ENCODE measurements around the gene CLIP3. TPM values are rescaled to one million over a fixed set of nuclear protein-coding genes. Genes with fewer than 3 reads are reported as not detected.
"Not testable (repeated sequence)": the region's sequence is repeated elsewhere in the genome, so short reads cannot be mapped to it uniquely, and the experiment has no call there.

The CLIP3 gene
- total and polyA plus RNA-seq, 8 donors = 5.8 to 33.0 (median 27.5) TPM

DNA sequence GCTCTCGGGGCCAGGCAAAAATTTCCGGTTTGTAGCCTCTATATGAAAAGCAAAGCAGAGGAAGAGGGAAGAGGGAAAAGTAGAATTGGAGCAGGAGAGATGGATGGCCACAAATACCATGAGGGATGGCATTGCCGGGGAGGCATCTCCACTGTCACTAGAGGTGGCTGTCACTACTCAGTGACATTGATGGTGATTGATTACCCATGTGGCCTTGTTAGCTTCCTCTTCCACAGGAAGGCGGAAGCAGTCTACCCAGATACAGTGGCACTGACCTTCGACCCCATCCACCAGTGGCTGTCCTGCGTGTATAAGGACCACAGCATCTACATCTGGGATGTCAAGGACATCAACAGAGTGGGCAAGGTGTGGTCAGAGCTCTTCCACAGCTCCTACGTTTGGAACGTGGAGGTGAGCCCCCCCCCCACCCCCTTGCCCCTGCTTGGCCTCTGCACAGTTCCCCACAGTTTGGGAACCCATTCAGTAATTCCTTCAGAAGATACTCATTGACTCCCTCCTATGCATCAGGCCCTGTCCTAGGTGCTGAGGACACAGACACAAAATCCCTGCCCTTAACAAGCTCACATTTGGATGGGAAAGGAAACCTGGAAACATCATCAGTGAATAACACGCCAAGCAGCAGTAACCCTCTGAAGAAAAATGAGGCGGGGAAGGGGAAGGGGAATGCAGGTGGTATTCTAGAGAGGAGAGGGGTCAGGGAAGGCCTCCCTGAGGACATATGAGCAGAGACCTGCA is 40.6 kb upstream of the CLIP3 start:
- TF ChIP-seq, protein P1, sequence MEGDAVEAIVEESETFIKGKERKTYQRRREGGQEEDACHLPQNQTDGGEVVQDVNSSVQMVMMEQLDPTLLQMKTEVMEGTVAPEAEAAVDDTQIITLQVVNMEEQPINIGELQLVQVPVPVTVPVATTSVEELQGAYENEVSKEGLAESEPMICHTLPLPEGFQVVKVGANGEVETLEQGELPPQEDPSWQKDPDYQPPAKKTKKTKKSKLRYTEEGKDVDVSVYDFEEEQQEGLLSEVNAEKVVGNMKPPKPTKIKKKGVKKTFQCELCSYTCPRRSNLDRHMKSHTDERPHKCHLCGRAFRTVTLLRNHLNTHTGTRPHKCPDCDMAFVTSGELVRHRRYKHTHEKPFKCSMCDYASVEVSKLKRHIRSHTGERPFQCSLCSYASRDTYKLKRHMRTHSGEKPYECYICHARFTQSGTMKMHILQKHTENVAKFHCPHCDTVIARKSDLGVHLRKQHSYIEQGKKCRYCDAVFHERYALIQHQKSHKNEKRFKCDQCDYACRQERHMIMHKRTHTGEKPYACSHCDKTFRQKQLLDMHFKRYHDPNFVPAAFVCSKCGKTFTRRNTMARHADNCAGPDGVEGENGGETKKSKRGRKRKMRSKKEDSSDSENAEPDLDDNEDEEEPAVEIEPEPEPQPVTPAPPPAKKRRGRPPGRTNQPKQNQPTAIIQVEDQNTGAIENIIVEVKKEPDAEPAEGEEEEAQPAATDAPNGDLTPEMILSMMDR (IDR thresholded peaks at IDR 0.05) = no peak
- no peaks in the 10 kb centered on the region for H3K27me3 ChIP-seq
- intact Hi-C loops (cut with DNase I) = no loop called here
- DNase-seq (no peak), ATAC-seq (no peak)
- H3K4me3 ChIP-seq = no peak overlapping the region
- H3K36me3 ChIP-seq = peaks cover 0 to 18% of the 10 kb centered on the region in 2 donors
- no peak overlapping the region for H3K27ac ChIP-seq
- H3K9me3 ChIP-seq = no peaks in the 10 kb centered on the region
- no peaks in the 10 kb centered on the region for H3K4me1 ChIP-seq

DNA sequence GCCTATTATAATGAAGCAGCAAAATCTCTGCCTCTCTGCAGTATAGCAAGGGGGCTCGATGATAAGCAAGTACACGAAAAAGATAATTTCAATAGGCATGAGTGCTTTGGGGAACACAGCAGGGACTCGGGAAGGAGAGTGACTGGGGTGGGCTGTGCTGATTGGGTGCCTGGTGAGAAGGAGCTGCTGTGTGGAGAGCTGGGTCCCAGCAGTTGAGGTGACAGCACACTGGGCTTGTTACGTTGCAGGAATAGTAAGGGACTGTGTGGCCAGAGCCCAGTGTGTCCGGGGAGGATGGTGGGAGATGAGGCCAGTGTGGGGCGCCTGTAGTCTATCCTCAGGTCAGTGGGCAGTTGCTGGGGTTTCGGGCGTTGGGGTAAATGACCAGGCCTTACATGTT is 39.4 kb upstream of the CLIP3 start:
- H3K36me3 ChIP-seq = peaks cover 0 to 29% of the 10 kb centered on the region in 2 donors
- H3K4me1 ChIP-seq = no peaks in the 10 kb centered on the region
- no peak overlapping the region for H3K4me3 ChIP-seq
- intact Hi-C loops (cut with DNase I) = no loop called here
- TF ChIP-seq, protein P1 (IDR thresholded peaks at IDR 0.05) = no peak
- no peaks in the 10 kb centered on the region for H3K9me3 ChIP-seq
- DNase-seq (no peak), ATAC-seq (no peak)
- no peaks in the 10 kb centered on the region for H3K27me3 ChIP-seq
- no peak overlapping the region for H3K27ac ChIP-seq

DNA sequence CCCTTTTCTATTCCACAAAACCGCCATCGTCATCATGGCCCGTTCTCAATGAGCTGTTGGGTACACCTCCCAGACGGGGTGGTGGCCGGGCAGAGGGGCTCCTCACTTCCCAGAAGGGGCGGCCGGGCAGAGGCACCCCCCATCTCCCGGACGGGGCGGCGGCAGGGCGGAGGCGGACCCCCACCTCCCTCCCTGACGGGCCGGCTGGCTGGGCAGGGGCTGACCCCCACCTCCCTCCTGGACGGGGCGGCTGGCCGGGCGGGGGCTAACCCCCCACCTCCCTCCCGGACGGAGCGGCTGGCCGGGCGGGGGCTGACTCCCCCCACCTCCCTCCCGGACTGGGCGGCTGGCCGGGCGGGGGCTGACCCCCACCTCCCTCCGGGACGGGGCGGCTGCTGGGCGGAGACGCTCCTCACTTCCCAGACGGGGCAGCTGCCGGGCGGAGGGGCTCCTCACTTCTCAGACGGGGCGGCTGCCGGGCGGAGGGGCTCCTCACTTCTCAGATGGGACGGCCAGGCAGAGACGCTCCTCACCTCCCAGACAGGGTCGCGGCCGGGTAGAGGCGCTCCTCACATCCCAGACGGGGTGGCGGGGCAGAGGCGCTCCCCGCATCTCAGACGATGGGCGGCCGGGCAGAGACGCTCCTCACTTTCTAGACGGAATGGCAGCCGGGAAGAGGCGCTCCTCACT is 36.3 kb upstream of the CLIP3 start:
- peaks cover 0 to 34% of the 10 kb centered on the region in 2 donors for H3K36me3 ChIP-seq
- intact Hi-C loops (cut with DNase I); DNase-seq; H3K27ac ChIP-seq; H3K4me3 ChIP-seq; H3K4me1 ChIP-seq; H3K9me3 ChIP-seq; H3K27me3 ChIP-seq; ATAC-seq: not testable (repeated sequence)

DNA sequence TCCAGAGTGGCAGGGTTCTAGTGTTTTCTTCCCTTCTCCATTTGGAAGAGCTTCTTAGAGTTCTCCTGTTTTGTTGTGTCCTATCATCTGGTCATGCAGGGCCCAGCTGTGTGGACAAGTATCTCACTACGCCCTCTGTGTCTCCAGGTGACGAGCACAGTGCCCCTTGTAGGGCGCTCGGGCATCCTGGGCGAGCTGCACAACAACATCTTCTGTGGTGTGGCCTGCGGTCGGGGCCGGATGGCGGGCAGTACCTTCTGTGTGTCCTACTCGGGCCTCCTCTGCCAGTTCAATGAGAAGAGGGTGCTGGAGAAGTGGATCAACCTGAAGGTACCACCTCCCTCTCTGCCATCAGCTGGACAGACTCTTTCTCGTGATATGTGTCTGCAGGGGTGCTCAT is 35.0 kb upstream of the CLIP3 start:
- Histone ChIP-seq H3K27ac (no peak overlapping the region), H3K4me1 (no peaks in the 10 kb centered on the region), H3K36me3 (peaks cover 0 to 25% of the 10 kb centered on the region in 2 donors), H3K9me3 (no peaks in the 10 kb centered on the region), H3K4me3 (no peak overlapping the region), H3K27me3 (no peaks in the 10 kb centered on the region)
- DNase-seq (no peak), ATAC-seq (no peak)
- TF ChIP-seq, protein P1 (IDR thresholded peaks at IDR 0.05) = no peak
- intact Hi-C loops (cut with DNase I) = no loop called here

DNA sequence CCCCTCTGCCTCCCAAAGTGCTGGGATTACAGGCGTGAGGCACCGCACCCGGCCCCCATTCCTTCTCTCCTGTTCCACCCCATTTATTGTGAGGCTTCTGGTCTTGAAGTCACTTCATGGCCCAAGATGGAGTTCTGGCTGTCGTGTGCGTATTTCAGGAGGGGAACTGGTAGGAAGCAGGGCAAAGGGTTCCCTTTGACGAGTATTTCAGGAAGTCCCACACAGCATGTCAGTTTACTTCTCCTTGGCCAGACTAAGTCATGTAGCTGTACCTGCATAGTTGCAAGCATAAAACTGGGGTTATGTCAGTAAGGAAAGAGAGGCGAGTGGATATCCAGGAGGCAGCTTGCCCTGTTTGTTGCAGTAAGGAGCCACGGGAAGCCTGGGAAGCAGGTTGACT is 32.2 kb upstream of the CLIP3 start:
- intact Hi-C loops (cut with DNase I) = no loop called here
- no peak for ATAC-seq

More for the DNA sequence above, 32.2 kb upstream of the CLIP3 start:
- Histone ChIP-seq H3K27me3 (no peaks in the 10 kb centered on the region), H3K27ac (no peak overlapping the region), H3K4me1 (no peaks in the 10 kb centered on the region), H3K9me3 (no peaks in the 10 kb centered on the region), H3K36me3 (peaks cover 0 to 33% of the 10 kb centered on the region in 2 donors), H3K4me3 (no peak overlapping the region)
- TF ChIP-seq, protein P1 (IDR thresholded peaks at IDR 0.05) = no peak
- DNase-seq = no peak

All from left lung (tissue), 10 donors.